Effector memory CD4-positive, alpha-beta T cell (primary cell): Measurements from ENCODE around the gene UNC93B1.

Source experiments
- DNase-seq, 3 donors: peaks; one replicate each; pipeline ENCODE4 v3.0.0-alpha.2; 2020
- H3K27ac ChIP-seq: 2 replicates; pipeline ENCODE4 v1.7.0; 2013; ENCODE audit warnings: mild to moderate bottlenecking, low read length, moderate library complexity; ENCODE audit not compliant: insufficient read depth, poor library complexity, severe bottlenecking
- H3K27me3 ChIP-seq: replicated peaks from 2 replicates; pipeline ENCODE4 v1.7.0; 2013; ENCODE audit warnings: mild to moderate bottlenecking, low read length; ENCODE audit not compliant: insufficient read depth, control insufficient read depth, poor library complexity, severe bottlenecking
- H3K36me3 ChIP-seq: 2 replicates; pipeline ENCODE4 v1.7.0; 2013; ENCODE audit warnings: mild to moderate bottlenecking, low read length, moderate library complexity; ENCODE audit not compliant: control insufficient read depth, insufficient read depth
- H3K4me1 ChIP-seq: 2 replicates; pipeline ENCODE4 v1.7.0; 2013; ENCODE audit warnings: low read length, mild to moderate bottlenecking; ENCODE audit not compliant: control insufficient read depth, insufficient read depth, poor library complexity, severe bottlenecking
- H3K4me3 ChIP-seq: 2 replicates; pipeline ENCODE4 v1.7.0; 2013; ENCODE audit warnings: low read length, low read depth, mild to moderate bottlenecking; ENCODE audit not compliant: insufficient read depth, poor library complexity, severe bottlenecking
- H3K9me3 ChIP-seq: 2 replicates; pipeline ENCODE4 v1.7.0; 2013; ENCODE audit warnings: mild to moderate bottlenecking, low read length, moderate library complexity; ENCODE audit not compliant: control insufficient read depth

UNC93B1 gene

DNA sequence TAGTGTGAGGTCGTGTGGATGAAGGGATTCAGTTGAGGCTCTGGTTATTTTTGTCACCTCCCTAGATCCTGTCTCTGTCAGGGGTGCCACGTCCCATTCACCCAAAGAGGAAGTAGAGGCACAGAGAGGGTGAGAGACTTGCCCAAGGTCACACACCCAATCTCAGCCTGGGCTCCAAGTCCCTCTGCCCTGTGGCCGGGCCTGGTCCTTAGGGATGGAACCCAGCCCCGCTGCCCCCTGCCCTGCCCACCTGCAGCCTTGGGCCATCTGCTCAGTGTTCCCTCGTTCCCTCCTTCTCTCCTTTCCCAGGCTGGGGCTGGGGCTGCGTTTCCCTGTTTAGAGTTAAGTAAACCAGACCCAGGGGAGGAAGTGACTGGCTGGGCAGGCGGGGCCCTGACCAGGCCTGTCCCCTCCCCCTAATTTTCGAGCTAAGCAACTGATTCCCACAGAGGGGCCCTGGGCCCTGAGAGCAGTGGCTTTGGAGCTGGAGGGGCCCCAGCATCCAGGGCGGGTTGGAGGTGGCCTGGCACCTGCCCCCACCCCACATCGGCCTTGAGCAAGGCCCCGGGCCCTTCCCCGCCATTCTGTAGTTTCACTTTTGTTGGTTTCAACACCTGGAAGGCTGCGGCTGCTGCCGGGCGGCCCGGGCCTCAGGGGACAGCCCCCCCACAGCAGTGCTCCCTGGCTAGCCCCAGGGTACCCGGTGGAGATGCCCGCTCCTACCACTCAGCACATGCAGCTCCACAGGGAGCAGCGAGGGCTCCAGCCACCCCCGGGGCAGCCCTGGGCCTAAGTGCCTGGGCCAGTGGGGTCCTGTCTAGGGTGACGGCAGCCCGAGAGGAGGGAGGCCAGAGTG lies 36.4 kb upstream of the UNC93B1 start:
- Histone ChIP-seq H3K4me1 (peaks cover 36% of the 10 kb centered on the region), H3K36me3 (peaks cover 33% of the 10 kb centered on the region), H3K27ac (peak overlapping the region; percentile 84), H3K27me3 (no peaks in the 10 kb centered on the region), H3K4me3 (peak overlapping the region; percentile 92), H3K9me3 (no peaks in the 10 kb centered on the region)
- peak in 1 of 3 donors; percentile 14 for DNase-seq

DNA sequence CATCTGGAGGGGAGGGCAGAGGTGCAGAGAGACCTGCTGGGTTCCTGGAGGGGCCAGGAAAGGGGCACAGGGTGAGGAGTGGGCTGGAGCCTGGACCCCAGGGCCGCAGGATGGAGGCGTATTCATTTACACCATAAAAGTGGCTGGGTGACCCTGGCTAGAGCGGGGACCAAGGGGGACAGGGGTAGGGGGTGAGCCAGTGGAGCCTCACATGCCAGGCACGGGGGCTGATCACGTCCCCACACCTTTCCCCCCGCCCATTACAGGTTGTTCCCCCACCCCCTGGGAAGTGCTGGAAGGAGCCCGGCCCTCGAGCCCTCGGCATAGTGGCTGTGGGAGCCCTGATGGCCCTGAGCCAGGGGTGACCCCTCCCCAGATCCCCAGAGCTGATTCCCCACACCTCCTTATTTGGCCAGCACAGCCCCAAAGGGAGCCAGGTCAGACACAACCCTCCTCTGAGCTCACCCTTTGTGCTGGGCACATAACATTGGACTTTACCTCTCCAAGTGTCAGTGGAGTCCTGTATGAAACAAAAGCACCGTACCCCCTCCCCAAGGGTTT lies 35.7 kb upstream of the UNC93B1 start:
- Histone ChIP-seq H3K36me3 (peaks cover 26% of the 10 kb centered on the region), H3K27ac (peak overlapping the region; percentile 84), H3K9me3 (no peaks in the 10 kb centered on the region), H3K4me1 (peaks cover 36% of the 10 kb centered on the region), H3K4me3 (peak overlapping the region; percentile 92), H3K27me3 (no peaks in the 10 kb centered on the region)
- DNase-seq = no peak

DNA sequence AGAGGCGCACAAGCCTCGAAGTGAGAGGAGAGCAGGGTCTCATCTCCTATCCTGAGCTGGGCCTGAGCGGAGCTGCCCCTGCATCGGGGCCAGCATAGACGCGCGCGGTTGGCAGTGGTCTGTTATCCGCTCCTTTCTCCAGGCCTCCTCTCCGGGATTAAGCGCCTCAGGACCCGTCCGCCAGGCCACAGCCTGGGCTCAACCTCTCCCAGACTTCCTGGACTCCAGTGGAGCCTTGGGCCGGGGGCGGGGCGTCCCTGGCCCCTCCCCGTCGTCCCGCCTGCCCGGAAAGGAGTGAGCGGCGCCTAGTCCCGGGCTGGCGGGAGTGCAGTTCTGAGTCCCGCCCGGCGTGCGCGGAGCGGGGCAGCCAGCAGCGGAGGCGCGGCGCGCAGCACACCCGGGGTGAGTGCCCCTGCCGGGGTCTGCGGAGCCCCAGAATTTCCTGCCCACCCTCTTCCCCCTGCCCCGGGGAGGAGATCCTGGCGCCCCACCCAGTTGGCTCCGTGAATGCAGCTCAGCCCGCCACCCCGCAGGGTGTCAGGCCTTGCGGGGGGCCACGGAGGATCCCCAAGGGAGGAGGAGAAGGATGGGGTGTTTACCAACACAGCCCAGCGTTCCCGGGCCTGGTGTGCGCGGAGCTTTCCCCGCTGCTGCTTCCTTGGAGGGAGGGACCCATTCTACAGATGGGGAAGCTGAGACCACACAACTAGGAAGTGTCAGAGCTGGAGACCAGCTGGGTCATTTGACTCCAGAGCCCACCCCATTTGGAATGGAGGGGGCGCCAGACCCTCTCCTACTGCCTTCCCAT lies 35.0 kb upstream of the UNC93B1 start, which contains the start of gene TCIRG1:
TSS of gene TCIRG1 (plus strand) at position 308 of the 808 bp plus-strand sequence. CDS start 2,247 bp downstream, outside the sequence.
- Histone ChIP-seq H3K27me3 (no peaks in the 10 kb centered on the region), H3K36me3 (peaks cover 22% of the 10 kb centered on the region), H3K4me3 (peak within 1 kb of the TSS; percentile 92), H3K4me1 (peaks cover 36% of the 10 kb centered on the region), H3K27ac (peak within 1 kb of the TSS; percentile 84), H3K9me3 (no peaks in the 10 kb centered on the region)
- peak; percentile 27 to 56 (median 41) for DNase-seq

DNA sequence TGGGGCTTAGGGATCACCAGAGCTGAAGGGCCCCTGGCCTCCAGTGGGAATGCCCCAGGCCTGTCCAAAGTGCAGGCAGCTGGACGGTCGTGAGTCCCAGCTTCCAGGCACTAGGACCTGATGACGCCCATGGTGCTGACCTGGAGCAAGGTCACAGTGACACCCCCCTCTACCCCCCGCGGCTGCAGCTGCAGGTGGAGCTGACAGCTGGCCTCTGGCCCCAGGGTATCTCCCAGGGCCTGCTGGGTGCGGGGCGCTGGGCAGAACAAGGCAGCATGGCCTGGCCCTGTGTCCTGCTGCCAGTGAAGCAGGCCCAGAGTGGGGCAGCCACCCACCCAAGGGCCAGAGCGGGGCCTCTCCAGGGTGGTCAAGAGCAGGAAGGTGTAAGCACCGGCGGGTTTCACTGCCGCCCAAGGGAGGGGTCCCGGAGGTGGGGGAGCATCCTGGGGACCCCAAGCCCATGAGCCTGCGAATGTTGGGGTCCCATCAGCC lies 34.4 kb upstream of the UNC93B1 start:
- no peak for DNase-seq
- H3K4me1 ChIP-seq = peaks cover 36% of the 10 kb centered on the region
- peaks cover 23% of the 10 kb centered on the region for H3K36me3 ChIP-seq
- H3K4me3 ChIP-seq = peak overlapping the region; percentile 92
- no peaks in the 10 kb centered on the region for H3K27me3 ChIP-seq
- no peaks in the 10 kb centered on the region for H3K9me3 ChIP-seq
- H3K27ac ChIP-seq = peak overlapping the region; percentile 84

DNA sequence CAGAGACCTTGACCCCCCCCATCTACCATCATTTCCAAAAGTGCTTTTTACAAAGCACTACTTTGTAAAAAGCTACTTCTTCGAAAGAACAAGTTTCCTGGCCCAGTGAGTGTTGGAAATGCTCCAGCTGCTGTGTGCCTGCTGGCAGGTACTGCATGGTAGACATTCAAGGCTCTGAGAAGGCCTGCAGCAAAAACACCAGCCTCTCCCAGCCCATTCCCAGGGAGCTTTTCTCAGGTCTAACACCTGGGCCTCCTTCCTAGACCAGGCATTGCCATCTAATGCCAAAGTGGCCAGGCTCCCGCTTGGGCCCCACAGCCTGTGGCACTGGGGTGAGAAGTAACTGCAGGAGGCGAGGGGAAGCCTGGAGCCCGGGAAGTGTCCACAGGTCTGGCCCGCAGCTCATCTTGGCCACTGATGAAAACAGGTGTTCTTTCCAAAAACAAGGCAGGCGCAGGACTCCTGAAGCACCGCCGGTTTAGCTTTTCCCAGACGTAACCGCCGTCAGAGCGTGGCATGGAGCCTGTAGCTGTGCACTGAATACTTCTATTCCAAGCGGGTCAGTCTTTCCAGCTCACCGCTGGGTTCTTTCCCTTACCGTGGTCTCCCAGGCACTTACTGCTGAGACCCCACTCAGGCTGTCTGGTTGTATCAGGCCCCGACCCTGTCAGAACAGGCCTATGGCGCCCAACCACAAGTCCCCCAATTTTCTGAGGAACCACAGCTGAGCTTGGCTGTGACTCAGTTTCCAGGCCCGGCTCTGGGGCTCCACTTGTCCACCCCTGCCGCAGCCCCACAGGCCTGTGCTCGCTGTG lies 33.7 kb upstream of the UNC93B1 start:
- Histone ChIP-seq H3K4me3 (no peak overlapping the region), H3K9me3 (no peaks in the 10 kb centered on the region), H3K27me3 (no peaks in the 10 kb centered on the region), H3K36me3 (peaks cover 24% of the 10 kb centered on the region), H3K4me1 (peaks cover 36% of the 10 kb centered on the region), H3K27ac (peak overlapping the region; percentile 55)
- no peak for DNase-seq

DNA sequence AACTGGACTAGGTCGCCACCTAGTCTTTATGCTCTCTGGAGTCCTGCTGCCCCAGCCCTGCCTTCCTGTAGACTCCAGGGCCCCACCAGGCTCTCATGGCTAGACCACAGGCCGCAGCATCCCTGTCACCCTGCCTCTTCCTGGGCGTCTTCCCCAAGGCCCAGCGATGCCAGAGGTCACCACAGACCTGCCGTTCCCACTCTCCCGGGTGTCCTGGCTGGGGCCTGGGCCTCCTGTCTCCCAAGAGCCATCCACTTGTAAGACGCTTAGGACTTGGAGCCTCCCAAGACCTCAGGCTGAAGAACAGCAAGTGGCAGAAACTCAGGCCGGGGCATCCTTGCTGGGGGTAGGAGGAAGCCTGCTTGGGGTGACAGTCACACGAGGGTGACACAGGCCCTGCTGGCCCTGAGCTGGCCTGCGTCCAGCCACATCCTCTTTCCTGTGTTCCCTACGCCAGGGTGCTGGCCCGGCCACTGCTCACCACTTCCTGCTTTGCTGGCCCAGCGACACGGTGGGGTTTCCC lies 32.9 kb upstream of the UNC93B1 start:
- peaks cover 38% of the 10 kb centered on the region for H3K4me1 ChIP-seq
- no peaks in the 10 kb centered on the region for H3K9me3 ChIP-seq
- peaks cover 21% of the 10 kb centered on the region for H3K36me3 ChIP-seq
- peak overlapping the region; percentile 55 for H3K27ac ChIP-seq
- no peak for DNase-seq
- H3K4me3 ChIP-seq = no peak overlapping the region
- no peaks in the 10 kb centered on the region for H3K27me3 ChIP-seq

DNA sequence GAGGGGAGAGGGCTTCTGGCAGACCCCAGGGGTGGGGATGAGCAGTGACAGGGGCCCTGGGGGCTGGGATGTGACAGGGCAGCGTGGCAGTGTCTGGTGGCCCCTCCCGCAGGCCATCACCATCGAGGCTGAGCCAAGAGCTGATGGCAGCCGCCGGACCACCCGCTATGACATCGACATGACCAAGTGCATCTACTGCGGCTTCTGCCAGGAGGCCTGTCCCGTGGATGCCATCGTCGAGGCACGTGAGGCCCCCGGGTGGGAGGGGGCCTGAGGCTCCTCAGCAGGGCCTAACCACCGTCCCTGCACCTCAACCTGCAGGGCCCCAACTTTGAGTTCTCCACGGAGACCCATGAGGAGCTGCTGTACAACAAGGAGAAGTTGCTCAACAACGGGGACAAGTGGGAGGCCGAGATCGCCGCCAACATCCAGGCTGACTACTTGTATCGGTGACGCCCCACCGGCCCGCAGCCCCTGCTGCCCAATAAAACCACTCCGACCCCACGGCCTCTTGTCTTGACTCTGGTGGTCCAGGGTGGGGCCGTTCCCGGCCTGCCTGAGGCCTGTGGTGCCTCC lies 32.3 kb upstream of the UNC93B1 start:
- no peaks in the 10 kb centered on the region for H3K27me3 ChIP-seq
- H3K27ac ChIP-seq = peak overlapping the region; percentile 55
- H3K4me1 ChIP-seq = peaks cover 43% of the 10 kb centered on the region
- H3K36me3 ChIP-seq = peaks cover 16% of the 10 kb centered on the region
- no peak for DNase-seq
- no peak overlapping the region for H3K4me3 ChIP-seq
- H3K9me3 ChIP-seq = no peaks in the 10 kb centered on the region

DNA sequence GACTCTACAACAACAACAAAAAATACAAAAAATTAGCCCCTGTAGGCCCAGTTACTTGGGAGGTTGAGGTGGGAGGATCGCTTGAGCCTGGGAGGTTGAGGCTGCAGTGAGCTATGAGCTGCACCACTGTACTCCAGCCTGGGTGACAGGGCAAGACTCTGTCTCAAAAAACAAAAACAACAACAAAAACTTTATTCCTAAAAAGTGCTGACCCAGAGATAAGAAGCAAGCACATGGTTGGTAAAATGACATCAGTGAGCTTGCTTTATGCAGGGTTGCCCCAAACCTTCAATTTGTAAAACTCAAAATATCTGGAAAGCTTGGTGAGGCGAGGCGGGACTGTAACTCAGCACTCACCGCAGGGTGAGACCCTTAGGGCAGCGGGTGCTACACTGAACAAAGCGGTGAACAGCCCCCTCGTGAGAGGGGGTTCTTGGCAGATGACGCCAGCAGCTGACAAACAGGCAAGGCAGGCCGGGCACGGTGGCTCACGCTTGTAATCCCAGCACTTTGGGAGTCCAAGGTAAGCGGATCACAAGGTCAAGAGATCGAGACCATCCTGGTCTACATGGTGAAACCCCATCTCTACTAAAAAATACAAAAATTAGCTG lies 31.5 kb upstream of the UNC93B1 start:
- H3K9me3 ChIP-seq = no peaks in the 10 kb centered on the region
- no peak overlapping the region for H3K27ac ChIP-seq
- no peak overlapping the region for H3K4me3 ChIP-seq
- peaks cover 16% of the 10 kb centered on the region for H3K36me3 ChIP-seq
- DNase-seq = no peak
- no peaks in the 10 kb centered on the region for H3K27me3 ChIP-seq
- H3K4me1 ChIP-seq = peaks cover 35% of the 10 kb centered on the region
